ENCODE measurements around the gene CDH4.

- no peak for TF ChIP-seq CTCF (IDR thresholded peaks at IDR 0.05)
- TF ChIP-seq KAT7 (CRISPR knock-in tag; IDR thresholded peaks at IDR 0.05; ENCODE audit: borderline replicate concordance) = no peak
- no peak for TF ChIP-seq STAT6 (CRISPR knock-in tag; conservative IDR thresholded peaks at IDR 0.05; ENCODE audit: low read depth)
- TF ChIP-seq E2F5 (CRISPR knock-in tag; IDR thresholded peaks at IDR 0.05) = no peak
Measured at GRCh38 chr20:61660559-61660958, 408.5 kb downstream of the CDH4 start.
